H1 (cell line): ENCODE data around the gene OR11A1. TPM values are rescaled to one million over a fixed set of nuclear protein-coding genes. Genes with fewer than 3 reads are reported as not detected.

ENCODE experiments used
- CTCF ChIA-PET: fragments of 300-600 bp; sonication (Branson Sonifier 250); formaldehyde crosslinking; loops from one replicate; lab custom pipeline; 2021; ENCODE audit not compliant: partially characterized antibody; lab: Charles Lee
- POLR2A ChIA-PET: fragments of 300-600 bp; sonication (Branson Sonifier 250); formaldehyde crosslinking; loops from one replicate; lab custom pipeline; 2021; ENCODE audit warnings: inconsistent platforms; ENCODE audit not compliant: partially characterized antibody; lab: Charles Lee
- DNase-seq, 2 experiments: peaks; one replicate each; pipeline versions ENCODE4 v3.0.0 to v3.0.0-alpha.2; 2010 to 2022; ENCODE audit warnings: low spot score in 2 of 2, low read depth in 1 of 2, mixed read lengths in 1 of 2
- FAIRE-seq: peaks from 2 replicates; lab custom pipeline; 2011; peaks lifted over from hg19 to GRCh38; lab: Jason Lieb, UNC
- H2AFZ ChIP-seq: 2 replicates; pipeline ENCODE4 v1.8.1; 2012; ENCODE audit warnings: low read length, inconsistent platforms
- H2AK5ac ChIP-seq: 2 replicates; pipeline ENCODE4 v1.6.1; 2013; ENCODE audit warnings: low read depth, low read length
- H2BK120ac ChIP-seq: replicated peaks from 2 replicates; pipeline ENCODE3; 2013; ENCODE audit warnings: low read depth, low read length, inconsistent platforms
- H2BK12ac ChIP-seq: 2 replicates; pipeline ENCODE4 v1.6.1; 2013; ENCODE audit warnings: low read depth, low read length
- H2BK15ac ChIP-seq: 2 replicates; pipeline ENCODE4 v1.6.1; 2013; ENCODE audit warnings: low read length
- H2BK20ac ChIP-seq: 2 replicates; pipeline ENCODE4 v1.6.1; 2013; ENCODE audit warnings: low read length
- H2BK5ac ChIP-seq: 2 replicates; pipeline ENCODE4 v1.6.1; 2013; ENCODE audit warnings: low read depth, low read length
- H3K14ac ChIP-seq: 2 replicates; pipeline ENCODE4 v1.6.1; 2013; ENCODE audit warnings: inconsistent platforms; ENCODE audit not compliant: insufficient read length
- H3K18ac ChIP-seq: 2 replicates; pipeline ENCODE4 v1.6.1; 2013; ENCODE audit warnings: low read length; ENCODE audit errors: extremely low read depth
- H3K23ac ChIP-seq: 2 replicates; pipeline ENCODE4 v1.6.1; 2013; ENCODE audit warnings: inconsistent platforms; ENCODE audit not compliant: insufficient read length
- H3K23me2 ChIP-seq: 2 replicates; pipeline ENCODE4 v1.6.1; 2013; ENCODE audit warnings: low read depth, low read length
- H3K27ac ChIP-seq: 2 replicates; pipeline ENCODE4 v1.6.1; 2011; ENCODE audit warnings: low read depth, low read length, inconsistent platforms
- H3K27me3 ChIP-seq, 4 experiments: replicated peaks in 1 of 4; 1 replicate in 1 of 4; 2 replicates in 3 of 4; pipeline versions ENCODE4 v1.6.1 to v1.8.1; 2011 to 2013; ENCODE audit warnings: low read length in 3 of 4, mild to moderate bottlenecking in 3 of 4, inconsistent platforms in 2 of 4, mixed read lengths in 2 of 4, moderate library complexity in 1 of 4; ENCODE audit not compliant: control insufficient read depth in 3 of 4, insufficient read depth in 3 of 4; ENCODE audit errors: extremely low read depth in 1 of 4
- H3K36me3 ChIP-seq, 4 experiments: 2 replicates each; pipeline versions ENCODE4 v1.6.1 to v1.8.1; 2011 to 2013; ENCODE audit warnings: mild to moderate bottlenecking in 4 of 4, low read length in 3 of 4, moderate library complexity in 2 of 4, control low read depth in 1 of 4, inconsistent platforms in 1 of 4; ENCODE audit not compliant: insufficient read depth in 4 of 4, control insufficient read depth in 2 of 4
- H3K4ac ChIP-seq: replicated peaks from 2 replicates; pipeline ENCODE3; 2013; ENCODE audit warnings: low read length, low read depth, mixed read lengths, inconsistent platforms; ENCODE audit not compliant: insufficient read length
- H3K4me1 ChIP-seq, 4 experiments: replicated peaks in 1 of 4; 1 replicate in 1 of 4; 2 replicates in 3 of 4; pipeline versions ENCODE4 v1.6.1 to v1.8.1; 2011 to 2013; ENCODE audit warnings: low read length in 3 of 4, inconsistent platforms in 2 of 4, mixed read lengths in 1 of 4; ENCODE audit not compliant: insufficient read depth in 4 of 4, control insufficient read depth in 3 of 4
- H3K4me2 ChIP-seq, 2 experiments: 2 replicates each; pipeline versions ENCODE4 v1.6.1 to v1.8.1; 2011 to 2013; ENCODE audit warnings: low read depth in 2 of 2, low read length in 2 of 2, control low read depth in 1 of 2, inconsistent platforms in 1 of 2, mild to moderate bottlenecking in 1 of 2; ENCODE audit not compliant: insufficient read depth in 1 of 2
- H3K4me3 ChIP-seq, 4 experiments: fragments of 200-600, 300-600 bp in 1 of 4; sonication (generic), shearing (Covaris generic), sonication (Bioruptor Twin) in 1 of 4; 2 replicates each; pipeline versions ENCODE4 v1.5.1 to v1.8.1; 2011 to 2016; ENCODE audit warnings: low read length in 4 of 4, low read depth in 3 of 4, control low read depth in 2 of 4, inconsistent platforms in 2 of 4, mild to moderate bottlenecking in 2 of 4, mixed read lengths in 1 of 4, moderate library complexity in 1 of 4; ENCODE audit not compliant: insufficient read depth in 2 of 4; ENCODE audit errors: extremely low read depth in 1 of 4
- H3K56ac ChIP-seq: replicated peaks from 2 replicates; pipeline ENCODE3; 2013; ENCODE audit warnings: low read depth, mild to moderate bottlenecking, mixed read lengths, low read length, inconsistent platforms; ENCODE audit not compliant: insufficient read length
- H3K79me1 ChIP-seq: 2 replicates; pipeline ENCODE4 v1.6.1; 2013; ENCODE audit warnings: low read depth, low read length, control low read depth
- H3K79me2 ChIP-seq, 2 experiments: 2 replicates each; pipeline versions ENCODE4 v1.6.1 to v1.8.1; 2012 to 2013; ENCODE audit warnings: low read length in 2 of 2, mild to moderate bottlenecking in 2 of 2, inconsistent platforms in 1 of 2; ENCODE audit not compliant: insufficient read depth in 2 of 2, control insufficient read depth in 1 of 2
- H3K9ac ChIP-seq, 4 experiments: replicated peaks in 1 of 4; 1 replicate in 1 of 4; 2 replicates in 3 of 4; pipeline versions ENCODE4 v1.6.1 to v1.8.1; 2011 to 2013; ENCODE audit warnings: low read depth in 3 of 4, low read length in 3 of 4, control low read depth in 2 of 4, mild to moderate bottlenecking in 2 of 4, moderate library complexity in 2 of 4, inconsistent platforms in 1 of 4; ENCODE audit errors: extremely low read depth in 1 of 4
- H3K9me3 ChIP-seq, 2 experiments: 2 replicates each; pipeline versions ENCODE4 v1.6.1 to v1.8.1; 2012 to 2013; ENCODE audit warnings: mild to moderate bottlenecking in 2 of 2, moderate library complexity in 2 of 2, control low read depth in 1 of 2, inconsistent platforms in 1 of 2, low read depth in 1 of 2, low read length in 1 of 2, mixed read lengths in 1 of 2; ENCODE audit not compliant: insufficient read depth in 2 of 2
- H4K20me1 ChIP-seq, 2 experiments: replicated peaks in 1 of 2; 2 replicates each; pipeline versions ENCODE3 to v1.8.1; 2011 to 2013; ENCODE audit warnings: inconsistent platforms in 2 of 2, low read length in 2 of 2, mild to moderate bottlenecking in 1 of 2; ENCODE audit not compliant: insufficient read depth in 2 of 2, control insufficient read depth in 1 of 2
- H4K5ac ChIP-seq: 2 replicates; pipeline ENCODE4 v1.6.1; 2013; ENCODE audit warnings: low read length, low read depth, mixed read lengths, inconsistent platforms; ENCODE audit not compliant: insufficient read length
- H4K8ac ChIP-seq: 2 replicates; pipeline ENCODE4 v1.8.0; 2013; ENCODE audit warnings: mild to moderate bottlenecking, moderate library complexity, low read length, inconsistent platforms; ENCODE audit not compliant: insufficient read depth; ENCODE audit errors: extremely low read depth
- H4K91ac ChIP-seq: replicated peaks from 2 replicates; pipeline ENCODE3; 2013; ENCODE audit warnings: low read length, mixed read lengths, inconsistent platforms; ENCODE audit not compliant: insufficient read length
- EGR1 ChIP-seq: IDR thresholded peaks from 2 replicates; pipeline ENCODE4 v1.6.1; 2011; ENCODE audit warnings: low read depth, low read length, borderline replicate concordance
- HDAC2 ChIP-seq, 2 experiments: fragments of 300-600 bp in 1 of 2; sonication (generic) in 1 of 2; IDR thresholded peaks; 2 replicates each; pipeline ENCODE4 v1.6.1; 2011 to 2012; ENCODE audit warnings: low read depth in 2 of 2, low read length in 2 of 2, mild to moderate bottlenecking in 2 of 2, moderate library complexity in 2 of 2, borderline replicate concordance in 1 of 2, inconsistent platforms in 1 of 2
- WGBS, 2 experiments: shearing (Covaris generic) in 1 of 2; methylation state at CpG; one replicate each; pipeline versions ENCODE4 v1.1.6 to v1.1.7; 2013 to 2015; ENCODE audit warnings: low lambda C conversion rate in 2 of 2, mixed read lengths in 2 of 2, inconsistent platforms in 1 of 2, low coverage in 1 of 2, missing lambda C conversion rate in 1 of 2; ENCODE audit not compliant: insufficient replicate concordance in 2 of 2, insufficient coverage in 1 of 2, insufficient read length in 1 of 2; ENCODE audit errors: extremely low coverage in 1 of 2, missing lambda C conversion rate in 1 of 2; 5-methylcytosine and 5-hydroxymethylcytosine counted together
- polyA plus RNA-seq, 7 experiments: library from polyadenylated mRNA; depleted of rRNA in 3 of 7; stranded (reverse) in 5 of 7; unstranded in 2 of 7; fragments of >200 nt in 5 of 7; fragments of 200-250 nt in 2 of 7; gene quantifications; 1 replicate in 5 of 7; 2 replicates in 1 of 7; 4 replicates in 1 of 7; pipeline versions ENCODE4 v1.2.1 to v1.2.3, GENCODE V29; 2011 to 2013; ENCODE audit warnings: missing spikeins in 2 of 7, mixed read lengths in 2 of 7
- total RNA-seq: library from RNA; stranded (reverse); fragmentation: NEBNext Ultra II Directional; extraction: Animal tissue kit (Norgen Biotek cat#: 25700); gene quantifications from 2 replicates; pipeline ENCODE4 v1.2.1, GENCODE V29; 2021

The OR11A1 gene
- total and polyA plus RNA-seq, 2 of the 8 experiments (the other 6 are each of a cell fraction or from before 2014, with no cell fraction given), result not detected

DNA sequence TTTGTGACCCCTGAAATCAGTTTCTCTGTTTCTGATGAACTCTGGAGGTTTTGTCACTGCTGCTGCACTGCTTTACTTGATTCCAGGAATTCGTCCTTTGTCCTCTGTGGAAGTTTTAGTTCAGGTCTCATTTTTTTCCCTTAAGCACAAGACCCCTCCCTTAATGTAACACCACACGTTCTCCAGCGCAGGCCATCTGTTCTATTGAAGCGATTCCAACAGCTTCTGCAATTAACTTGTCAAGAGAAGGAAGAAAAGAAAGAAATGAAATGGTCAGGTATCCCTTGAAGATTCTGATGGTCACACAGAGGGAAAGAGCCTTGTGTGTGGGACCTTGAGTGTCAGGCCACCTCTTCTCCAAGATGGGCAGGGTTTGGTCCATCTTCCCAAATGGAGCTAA lies 38.7 kb upstream of the OR11A1 start:
- no peak for DNase-seq
- CTCF ChIA-PET, result interaction anchor here (1.8 kb wide), 1 partner anchor 94 kb away, joined by 5 read pairs; no protein-coding TSS in a partner anchor

More for the DNA sequence above, 38.7 kb upstream of the OR11A1 start:
- H3K27ac ChIP-seq, result no peak overlapping the region
- H3K56ac ChIP-seq, result no peak overlapping the region
- no peak overlapping the region for H2BK15ac ChIP-seq
- no peaks in the 10 kb centered on the region for H3K4me1 ChIP-seq
- no peak overlapping the region for H2AFZ ChIP-seq
- no peak overlapping the region for H3K14ac ChIP-seq
- no peak overlapping the region for H3K23ac ChIP-seq
- H4K91ac ChIP-seq, result no peak overlapping the region
- no peak overlapping the region for H3K4me3 ChIP-seq
- 94% methylated on average over 4 of the region's 4 CpGs; no CpG with 5 or more reads in 1 of the 2 experiments for WGBS, 2 experiments
- no peak for FAIRE-seq
- H4K8ac ChIP-seq, result no peak overlapping the region
- no peak overlapping the region for H2BK20ac ChIP-seq
- H4K5ac ChIP-seq, result no peak overlapping the region
- no peak overlapping the region for H3K4me2 ChIP-seq
- no peaks in the 10 kb centered on the region for H3K79me2 ChIP-seq
- no peaks in the 10 kb centered on the region for H3K23me2 ChIP-seq
- no peak overlapping the region for H3K18ac ChIP-seq
- H3K79me1 ChIP-seq, result no peaks in the 10 kb centered on the region
- no peaks in the 10 kb centered on the region for H3K27me3 ChIP-seq
- POLR2A ChIA-PET, result interaction anchor here (1.5 kb wide), 1 partner anchor 101 kb away, joined by 5 read pairs; no protein-coding TSS in a partner anchor
- no peak overlapping the region for H3K4ac ChIP-seq
- no peaks in the 10 kb centered on the region for H3K36me3 ChIP-seq
- TF ChIP-seq HDAC2 (IDR thresholded peaks at IDR 0.05; ENCODE audit: borderline replicate concordance in 1 of 2, low read depth in 2 of 2, low read length in 2 of 2) (no peak), EGR1 (no peak)
- no peak overlapping the region for H3K9ac ChIP-seq
- no peaks in the 10 kb centered on the region for H4K20me1 ChIP-seq
- no peak overlapping the region for H2BK5ac ChIP-seq
- no peak overlapping the region for H2AK5ac ChIP-seq
- H3K9me3 ChIP-seq, result no peaks in the 10 kb centered on the region
- H2BK120ac ChIP-seq, result no peak overlapping the region
- H2BK12ac ChIP-seq, result no peak overlapping the region
